Esophagus muscularis mucosa (tissue), 4 donors: Measurements from ENCODE around the gene FAM229A.

ENCODE experiments used
- EP300 ChIP-seq: sonication (generic); formaldehyde crosslinking; IDR thresholded peaks from one replicate; pipeline ENCODE4 v1.6.1; 2017; ENCODE audit warnings: antibody characterized with exemption
- POLR2A ChIP-seq: fragments of 450-650 bp; IDR thresholded peaks from one replicate; pipeline ENCODE4 v1.6.1; 2017; ENCODE audit warnings: antibody characterized with exemption, moderate library complexity, mild to moderate bottlenecking, low read depth
- POLR2AphosphoS5 ChIP-seq, 2 donors: sonication (generic); formaldehyde crosslinking; IDR thresholded peaks; one replicate each; pipeline ENCODE4 v1.6.1; 2017; ENCODE audit warnings: antibody characterized with exemption in 2 of 2
- TF ChIP-seq, protein P1 (sequence below), 3 experiments: fragments of 200-600 bp in 2 of 3; fragments of 450-650 bp in 1 of 3; sonication (generic) in 2 of 3; IDR thresholded peaks; one replicate each; pipeline ENCODE4 v1.5.1; 2017 to 2019; ENCODE audit warnings: antibody characterized with exemption in 3 of 3, mild to moderate bottlenecking in 2 of 3, moderate library complexity in 1 of 3

- TF ChIP-seq POLR2A: no peak
- TF ChIP-seq, protein P1, sequence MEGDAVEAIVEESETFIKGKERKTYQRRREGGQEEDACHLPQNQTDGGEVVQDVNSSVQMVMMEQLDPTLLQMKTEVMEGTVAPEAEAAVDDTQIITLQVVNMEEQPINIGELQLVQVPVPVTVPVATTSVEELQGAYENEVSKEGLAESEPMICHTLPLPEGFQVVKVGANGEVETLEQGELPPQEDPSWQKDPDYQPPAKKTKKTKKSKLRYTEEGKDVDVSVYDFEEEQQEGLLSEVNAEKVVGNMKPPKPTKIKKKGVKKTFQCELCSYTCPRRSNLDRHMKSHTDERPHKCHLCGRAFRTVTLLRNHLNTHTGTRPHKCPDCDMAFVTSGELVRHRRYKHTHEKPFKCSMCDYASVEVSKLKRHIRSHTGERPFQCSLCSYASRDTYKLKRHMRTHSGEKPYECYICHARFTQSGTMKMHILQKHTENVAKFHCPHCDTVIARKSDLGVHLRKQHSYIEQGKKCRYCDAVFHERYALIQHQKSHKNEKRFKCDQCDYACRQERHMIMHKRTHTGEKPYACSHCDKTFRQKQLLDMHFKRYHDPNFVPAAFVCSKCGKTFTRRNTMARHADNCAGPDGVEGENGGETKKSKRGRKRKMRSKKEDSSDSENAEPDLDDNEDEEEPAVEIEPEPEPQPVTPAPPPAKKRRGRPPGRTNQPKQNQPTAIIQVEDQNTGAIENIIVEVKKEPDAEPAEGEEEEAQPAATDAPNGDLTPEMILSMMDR (IDR thresholded peaks at IDR 0.05): no peak
- no peak for TF ChIP-seq POLR2AphosphoS5 (IDR thresholded peaks at IDR 0.05)
- TF ChIP-seq EP300: no peak
Observed at GRCh38 chr1:32363713-32364112, 1.4 kb upstream of the FAM229A start.
